ENCODE data around the gene TRMT10B.
"Not testable (repeated sequence)": the region's sequence is repeated elsewhere in the genome, so short reads cannot be mapped to it uniquely, and the experiment has no call there.

Gene TRMT10B

GRCh38 chr9:37746448-37747270 is 6.9 kb upstream of the TRMT10B start:
- H3K27me3 ChIP-seq, result no peaks in the 10 kb centered on the region
- H3K27ac ChIP-seq, result no peak overlapping the region
- H4K20me1 ChIP-seq, result peaks cover 0 to 5% (median 0%) of the 10 kb centered on the region in 11 experiments; a peak in 2 of 22 replicates
- TF ChIP-seq Cebpa-rat (IDR thresholded peaks at IDR 0.05), result no peak
- peak overlapping the region in 4 of 11 experiments; percentile 14 to 34 (median 26); a peak in 4 of 22 replicates for H3K9ac ChIP-seq
- H3K4me2 ChIP-seq, result peak overlapping the region in 9 of 11 experiments; percentile 48 to 87 (median 75); a peak in 18 of 22 replicates
- H3K36me3 ChIP-seq, result no peaks in the 10 kb centered on the region
- H3K4me1 ChIP-seq, result peaks cover 7 to 35% (median 26%) of the 10 kb centered on the region in 10 experiments; a peak in 17 of 20 replicates
- H3K9me3 ChIP-seq (replicated peaks in 1 of 11), result no peaks in the 10 kb centered on the region
- H3K4me3 ChIP-seq, result no peak overlapping the region

GRCh38 chr9:37747271-37747753 is 6.3 kb upstream of the TRMT10B start:
- Histone ChIP-seq H3K9ac (no peak overlapping the region), H4K20me1 (peaks cover 0 to 5% (median 0%) of the 10 kb centered on the region in 11 experiments; a peak in 2 of 22 replicates), H3K4me3 (no peak overlapping the region), H3K4me2 (peak overlapping the region in 3 of 11 experiments; percentile 4 to 81 (median 69); a peak in 2 of 22 replicates), H3K27me3 (no peaks in the 10 kb centered on the region), H3K27ac (no peak overlapping the region), H3K4me1 (peaks cover 7 to 35% (median 26%) of the 10 kb centered on the region in 10 experiments; a peak in 17 of 20 replicates), H3K36me3 (no peaks in the 10 kb centered on the region), H3K9me3 (replicated peaks in 1 of 11) (peaks cover 0 to 2% (median 0%) of the 10 kb centered on the region in 11 experiments; a peak in 3 of 22 replicates)
- no peak for TF ChIP-seq Cebpa-rat (IDR thresholded peaks at IDR 0.05)

GRCh38 chr9:37749129-37749528 is 4.5 kb upstream of the TRMT10B start:
- Histone ChIP-seq H3K9me3 (replicated peaks in 1 of 11) (peaks cover 0 to 10% (median 7%) of the 10 kb centered on the region in 11 experiments; a peak in 13 of 22 replicates), H4K20me1 (peaks cover 0 to 5% (median 0%) of the 10 kb centered on the region in 11 experiments; a peak in 2 of 22 replicates), H3K4me3 (no peak overlapping the region), H3K9ac (no peak overlapping the region), H3K4me1 (peaks cover 7 to 38% (median 32%) of the 10 kb centered on the region in 10 experiments; a peak in 17 of 20 replicates), H3K27me3 (no peaks in the 10 kb centered on the region), H3K4me2 (no peak overlapping the region), H3K27ac (no peak overlapping the region), H3K36me3 (no peaks in the 10 kb centered on the region)
- no peak for TF ChIP-seq Cebpa-rat (IDR thresholded peaks at IDR 0.05)

GRCh38 chr9:37751186-37751585 is 2.4 kb upstream of the TRMT10B start:
- Histone ChIP-seq H3K9ac (no peak overlapping the region), H3K36me3 (0 out of 22 replicates have a peak, but pooled peaks cover 0 to under 1% (median 0%) of the 10 kb centered on the region in 11 experiments), H3K9me3 (replicated peaks in 1 of 11) (peaks cover 0 to 10% (median 7%) of the 10 kb centered on the region in 11 experiments; a peak in 13 of 22 replicates), H3K4me2 (no peak overlapping the region), H4K20me1 (no peaks in the 10 kb centered on the region; a peak in 1 of 22 replicates), H3K27me3 (no peaks in the 10 kb centered on the region), H3K4me3 (no peak overlapping the region), H3K27ac (no peak overlapping the region), H3K4me1 (peaks cover 13 to 28% (median 24%) of the 10 kb centered on the region in 10 experiments)
- no peak for TF ChIP-seq Cebpa-rat (IDR thresholded peaks at IDR 0.05)

- not testable (repeated sequence) for H3K27me3 ChIP-seq; H3K4me3 ChIP-seq; H4K20me1 ChIP-seq; H3K9me3 ChIP-seq (replicated peaks in 1 of 11); H3K4me2 ChIP-seq; H3K36me3 ChIP-seq; H3K9ac ChIP-seq; H3K27ac ChIP-seq
- peaks cover 12 to 23% (median 19%) of the 10 kb centered on the region in 10 experiments for H3K4me1 ChIP-seq
Observed at GRCh38 chr9:37751704-37752103, 1.9 kb upstream of the TRMT10B start.

GRCh38 chr9:37752112-37752511 is 1.5 kb upstream of the TRMT10B start:
- H3K36me3 ChIP-seq; H3K9ac ChIP-seq; H4K20me1 ChIP-seq; H3K9me3 ChIP-seq (replicated peaks in 1 of 11); H3K27me3 ChIP-seq; H3K4me2 ChIP-seq; H3K27ac ChIP-seq; H3K4me3 ChIP-seq: not testable (repeated sequence)
- peaks cover 12 to 19% (median 16%) of the 10 kb centered on the region in 10 experiments for H3K4me1 ChIP-seq

GRCh38 chr9:37752642-37753488 is 740 bp upstream of the TRMT10B start:
- peaks cover 0 to 12% (median 6%) of the 10 kb centered on the region in 11 experiments; a peak in 7 of 22 replicates for H3K36me3 ChIP-seq
- peak overlapping the region; percentile 82 to 97 (median 90); a peak in 20 of 22 replicates for H3K27ac ChIP-seq
- peak overlapping the region; percentile 86 to 95 (median 90) for H3K9ac ChIP-seq
- H3K4me1 ChIP-seq, result peaks cover 11 to 19% (median 16%) of the 10 kb centered on the region in 10 experiments
- H3K4me2 ChIP-seq, result peak overlapping the region; percentile 65 to 92 (median 87)
- H3K27me3 ChIP-seq, result no peaks in the 10 kb centered on the region
- peak overlapping the region; percentile 73 to 88 (median 80) for H3K4me3 ChIP-seq
- H3K9me3 ChIP-seq (replicated peaks in 1 of 11), result peaks cover 0 to 10% (median 7%) of the 10 kb centered on the region in 11 experiments; a peak in 13 of 22 replicates
- no peak for TF ChIP-seq Cebpa-rat (IDR thresholded peaks at IDR 0.05)
- peaks cover 0 to 5% (median 0%) of the 10 kb centered on the region in 11 experiments; a peak in 1 of 22 replicates for H4K20me1 ChIP-seq

- TF ChIP-seq Cebpa-rat (IDR thresholded peaks at IDR 0.05), result no peak
- Histone ChIP-seq H3K27me3 (no peaks in the 10 kb centered on the region), H3K36me3 (peaks cover 2 to 39% (median 13%) of the 10 kb centered on the region in 11 experiments; a peak in 16 of 22 replicates), H3K27ac (no peak overlapping the region), H3K4me3 (no peak overlapping the region), H3K9me3 (replicated peaks in 1 of 11) (no peaks in the 10 kb centered on the region), H3K4me1 (peaks cover 10 to 18% (median 11%) of the 10 kb centered on the region in 10 experiments), H4K20me1 (peaks cover 0 to 20% (median 0%) of the 10 kb centered on the region in 11 experiments; a peak in 4 of 22 replicates), H3K9ac (no peak overlapping the region), H3K4me2 (no peak overlapping the region)
Observed at GRCh38 chr9:37758747-37759146, 5.1 kb downstream of the TRMT10B start.

Data from BLaER1 treated with 17β-estradiol and CSF1 and Interleukin-3, amounts not matched to agents 10 nM and 100 nM (cell line).